Glutamatergic neuron (in vitro differentiated cells): ENCODE data around the gene AIDA. TPM values are rescaled to one million over a fixed set of nuclear protein-coding genes. Genes with fewer than 3 reads are reported as not detected.

ENCODE experiments used
- DNase-seq: peaks from one replicate; pipeline ENCODE4 v3.0.0; 2022
- H3K27ac Mint-ChIP-seq: one replicate; pipeline ENCODE4 v1.8.0; 2020; ENCODE audit warnings: mild to moderate bottlenecking, mixed read lengths, inconsistent platforms; ENCODE audit not compliant: unreplicated experiment
- H3K27me3 Mint-ChIP-seq: one replicate; pipeline ENCODE4 v1.8.0; 2020; ENCODE audit warnings: mild to moderate bottlenecking, moderate library complexity, mixed read lengths, inconsistent platforms; ENCODE audit not compliant: unreplicated experiment
- H3K36me3 Mint-ChIP-seq: one replicate; pipeline ENCODE4 v1.8.0; 2020; ENCODE audit warnings: mild to moderate bottlenecking, mixed read lengths, inconsistent platforms; ENCODE audit not compliant: unreplicated experiment
- H3K4me1 Mint-ChIP-seq: one replicate; pipeline ENCODE4 v1.8.0; 2020; ENCODE audit warnings: mild to moderate bottlenecking, low read depth, mixed read lengths, inconsistent platforms; ENCODE audit not compliant: unreplicated experiment
- H3K4me3 Mint-ChIP-seq: one replicate; pipeline ENCODE4 v1.8.0; 2020; ENCODE audit warnings: mild to moderate bottlenecking, mixed read lengths, inconsistent platforms; ENCODE audit not compliant: unreplicated experiment
- H3K9me3 Mint-ChIP-seq: one replicate; pipeline ENCODE4 v1.8.0; 2020; ENCODE audit warnings: mild to moderate bottlenecking, moderate library complexity, mixed read lengths, inconsistent platforms; ENCODE audit not compliant: unreplicated experiment
- total RNA-seq: library from RNA; stranded (reverse); fragmentation: NEBNext Ultra II Directional; extraction: Animal tissue kit (Norgen Biotek cat#: 25700); gene quantifications from one replicate; pipeline ENCODE4 v1.2.1, GENCODE V29; 2021; ENCODE audit not compliant: unreplicated experiment
- TF ChIP-seq, protein P1 (sequence below): fragments of 200-600 bp; sonication (generic); IDR thresholded peaks from one replicate; pipeline ENCODE4 v1.5.0; 2021; ENCODE audit not compliant: partially characterized antibody, unreplicated experiment

AIDA gene
- total RNA-seq, 1 donor from 2014 or later: 73.3 TPM

- no peak for DNase-seq
- TF ChIP-seq, protein P1, sequence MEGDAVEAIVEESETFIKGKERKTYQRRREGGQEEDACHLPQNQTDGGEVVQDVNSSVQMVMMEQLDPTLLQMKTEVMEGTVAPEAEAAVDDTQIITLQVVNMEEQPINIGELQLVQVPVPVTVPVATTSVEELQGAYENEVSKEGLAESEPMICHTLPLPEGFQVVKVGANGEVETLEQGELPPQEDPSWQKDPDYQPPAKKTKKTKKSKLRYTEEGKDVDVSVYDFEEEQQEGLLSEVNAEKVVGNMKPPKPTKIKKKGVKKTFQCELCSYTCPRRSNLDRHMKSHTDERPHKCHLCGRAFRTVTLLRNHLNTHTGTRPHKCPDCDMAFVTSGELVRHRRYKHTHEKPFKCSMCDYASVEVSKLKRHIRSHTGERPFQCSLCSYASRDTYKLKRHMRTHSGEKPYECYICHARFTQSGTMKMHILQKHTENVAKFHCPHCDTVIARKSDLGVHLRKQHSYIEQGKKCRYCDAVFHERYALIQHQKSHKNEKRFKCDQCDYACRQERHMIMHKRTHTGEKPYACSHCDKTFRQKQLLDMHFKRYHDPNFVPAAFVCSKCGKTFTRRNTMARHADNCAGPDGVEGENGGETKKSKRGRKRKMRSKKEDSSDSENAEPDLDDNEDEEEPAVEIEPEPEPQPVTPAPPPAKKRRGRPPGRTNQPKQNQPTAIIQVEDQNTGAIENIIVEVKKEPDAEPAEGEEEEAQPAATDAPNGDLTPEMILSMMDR: no peak
- no peak overlapping the region for H3K27ac Mint-ChIP-seq
- H3K36me3 Mint-ChIP-seq: peaks cover 18% of the 10 kb centered on the region
- no peak overlapping the region for H3K4me3 Mint-ChIP-seq
- H3K9me3 Mint-ChIP-seq: no peaks in the 10 kb centered on the region
- H3K4me1 Mint-ChIP-seq: no peaks in the 10 kb centered on the region
- H3K27me3 Mint-ChIP-seq: peaks cover 2% of the 10 kb centered on the region
Observed at GRCh38 chr1:222704260-222704659, 8.0 kb downstream of the AIDA start.

DNA sequence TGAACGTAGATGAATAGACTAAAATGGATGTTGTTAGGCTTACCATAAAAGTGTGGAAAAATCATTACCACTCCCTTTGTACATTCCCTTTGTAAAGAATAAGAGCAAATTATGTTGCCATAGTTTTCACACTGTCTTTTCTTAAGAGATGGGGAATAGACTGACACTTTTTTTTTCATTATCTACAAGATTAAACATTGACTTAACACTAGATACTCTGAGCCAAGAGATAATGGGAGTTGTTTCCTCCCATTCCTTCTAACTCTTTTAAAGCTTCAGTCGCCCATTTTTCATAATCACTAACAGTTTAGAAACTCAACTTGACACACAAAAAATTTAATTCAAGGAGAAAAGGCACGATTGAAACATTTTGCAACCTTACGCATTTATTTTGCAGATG is 10.1 kb downstream of the AIDA start:
- Mint-ChIP-seq H3K9me3 (no peaks in the 10 kb centered on the region), H3K4me1 (no peaks in the 10 kb centered on the region)

DNA sequence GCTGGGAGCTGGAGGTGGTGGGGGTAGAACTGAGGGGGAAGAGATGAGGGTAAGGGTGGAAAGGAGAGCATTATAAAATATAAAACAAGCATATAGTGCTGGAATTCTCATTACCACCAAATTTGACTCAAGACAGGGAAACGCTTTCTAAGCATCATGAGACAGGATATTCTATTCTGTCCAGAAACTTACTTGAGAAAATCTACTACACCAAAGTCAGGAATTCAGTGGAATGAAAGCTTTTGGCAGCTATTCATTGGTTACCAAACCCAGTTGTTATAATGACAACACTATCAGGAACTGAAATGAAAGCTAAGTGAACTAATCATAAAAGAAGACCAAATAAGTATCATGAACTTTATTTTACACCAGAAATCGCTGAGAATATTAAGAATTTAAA is 14.5 kb downstream of the AIDA start:
- Mint-ChIP-seq H3K9me3 (no peaks in the 10 kb centered on the region), H3K27me3 (no peaks in the 10 kb centered on the region), H3K27ac (no peak overlapping the region), H3K36me3 (peaks cover 5% of the 10 kb centered on the region), H3K4me3 (no peak overlapping the region), H3K4me1 (no peaks in the 10 kb centered on the region)
- DNase-seq: no peak
- TF ChIP-seq, protein P1: no peak

More for the DNA sequence above, 10.1 kb downstream of the AIDA start:
- peaks cover 21% of the 10 kb centered on the region for H3K36me3 Mint-ChIP-seq
- no peaks in the 10 kb centered on the region for H3K27me3 Mint-ChIP-seq
- no peak overlapping the region for H3K4me3 Mint-ChIP-seq
- H3K27ac Mint-ChIP-seq: no peak overlapping the region
- TF ChIP-seq, protein P1: no peak
- DNase-seq: no peak

- H3K4me1 Mint-ChIP-seq: no peaks in the 10 kb centered on the region
- no peaks in the 10 kb centered on the region for H3K27me3 Mint-ChIP-seq
- H3K27ac Mint-ChIP-seq: no peak overlapping the region
- DNase-seq: no peak
- H3K4me3 Mint-ChIP-seq: no peak overlapping the region
- H3K36me3 Mint-ChIP-seq: peaks cover 5% of the 10 kb centered on the region
- TF ChIP-seq, protein P1: no peak
- H3K9me3 Mint-ChIP-seq: no peaks in the 10 kb centered on the region
Observed at GRCh38 chr1:222697203-222697602, 15.1 kb downstream of the AIDA start.

DNA sequence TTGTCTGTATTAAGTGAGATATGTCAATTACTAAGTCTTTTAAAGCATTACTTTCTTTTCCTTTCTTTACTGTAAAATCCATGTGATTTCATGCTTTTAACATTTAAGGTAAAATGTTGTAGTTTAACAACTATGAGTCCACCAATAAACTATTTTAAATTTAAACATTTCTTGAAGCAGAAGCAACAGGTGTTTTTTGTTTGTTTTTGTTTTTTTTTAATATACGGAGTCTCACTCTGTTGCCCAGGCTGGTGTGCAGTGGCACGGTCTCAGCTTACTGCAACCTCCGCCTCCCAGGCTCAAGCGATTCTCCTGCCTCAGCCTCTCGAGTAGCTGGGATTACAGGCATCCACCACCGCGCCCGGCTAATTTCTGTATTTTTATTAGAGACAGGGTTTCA is 15.6 kb downstream of the AIDA start:
- peaks cover 5% of the 10 kb centered on the region for H3K36me3 Mint-ChIP-seq
- H3K9me3 Mint-ChIP-seq: no peaks in the 10 kb centered on the region
- H3K4me1 Mint-ChIP-seq: no peaks in the 10 kb centered on the region
- no peak overlapping the region for H3K4me3 Mint-ChIP-seq
- no peak for DNase-seq
- TF ChIP-seq, protein P1: no peak
- no peak overlapping the region for H3K27ac Mint-ChIP-seq
- H3K27me3 Mint-ChIP-seq: no peaks in the 10 kb centered on the region
